HG03097 (cell line): ENCODE data around the gene IL15RA.
"Not testable (repeated sequence)": the region's sequence is repeated elsewhere in the genome, so short reads cannot be mapped to it uniquely, and the experiment has no call there.

ENCODE experiments used
- ATAC-seq: cut with Tn5 transposase; IDR thresholded peaks from one replicate; pipeline ENCODE4 v1.9.1; 2021; ENCODE audit not compliant: unreplicated experiment, low FRiP score

The IL15RA gene

GRCh38 chr10:5952731-5953385 lies 24.5 kb downstream of the IL15RA start:
- no peak for ATAC-seq

- no peak for ATAC-seq
Observed at GRCh38 chr10:5951721-5952407, 25.5 kb downstream of the IL15RA start.

- no peak for ATAC-seq
Observed at GRCh38 chr10:5951167-5951711, 26.1 kb downstream of the IL15RA start.

GRCh38 chr10:5949009-5949759 lies 28.2 kb downstream of the IL15RA start:
- ATAC-seq: no peak

- no peak for ATAC-seq
Observed at GRCh38 chr10:5948208-5948585, 29.1 kb downstream of the IL15RA start.

GRCh38 chr10:5947471-5948207 lies 29.7 kb downstream of the IL15RA start:
- ATAC-seq: no peak

GRCh38 chr10:5946786-5947185 lies 30.6 kb downstream of the IL15RA start:
- no peak for ATAC-seq

- ATAC-seq: not testable (repeated sequence)
Observed at GRCh38 chr10:5946419-5946775, 30.9 kb downstream of the IL15RA start.

- no peak for ATAC-seq
Observed at GRCh38 chr10:5945561-5946418, 31.6 kb downstream of the IL15RA start.

- ATAC-seq: no peak
Observed at GRCh38 chr10:5945190-5945509, 32.2 kb downstream of the IL15RA start.

- ATAC-seq: no peak
Observed at GRCh38 chr10:5944389-5945189, 32.8 kb downstream of the IL15RA start.

- no peak for ATAC-seq
Observed at GRCh38 chr10:5943536-5943935, 33.8 kb downstream of the IL15RA start.

- ATAC-seq: no peak
Observed at GRCh38 chr10:5942474-5942873, 34.9 kb downstream of the IL15RA start.

- no peak for ATAC-seq
Observed at GRCh38 chr10:5942001-5942400, 35.3 kb downstream of the IL15RA start.

- no peak for ATAC-seq
Observed at GRCh38 chr10:5941579-5941978, 35.8 kb downstream of the IL15RA start.

GRCh38 chr10:5940807-5941218 lies 36.5 kb downstream of the IL15RA start:
- ATAC-seq: no peak

GRCh38 chr10:5938291-5938690 lies 39.1 kb downstream of the IL15RA start:
- no peak for ATAC-seq

- no peak for ATAC-seq
Observed at GRCh38 chr10:5937016-5937415, 40.3 kb downstream of the IL15RA start.

- ATAC-seq: no peak
Observed at GRCh38 chr10:5935628-5936027, 41.7 kb downstream of the IL15RA start.
